ENCODE measurements around the gene TTLL8.

- TF ChIP-seq CTCF (IDR thresholded peaks at IDR 0.05; ENCODE audit: poor library complexity, severe bottlenecking): no peak
- no peak for TF ChIP-seq POLR2AphosphoS5 (IDR thresholded peaks at IDR 0.05)
- TF ChIP-seq, protein P1, sequence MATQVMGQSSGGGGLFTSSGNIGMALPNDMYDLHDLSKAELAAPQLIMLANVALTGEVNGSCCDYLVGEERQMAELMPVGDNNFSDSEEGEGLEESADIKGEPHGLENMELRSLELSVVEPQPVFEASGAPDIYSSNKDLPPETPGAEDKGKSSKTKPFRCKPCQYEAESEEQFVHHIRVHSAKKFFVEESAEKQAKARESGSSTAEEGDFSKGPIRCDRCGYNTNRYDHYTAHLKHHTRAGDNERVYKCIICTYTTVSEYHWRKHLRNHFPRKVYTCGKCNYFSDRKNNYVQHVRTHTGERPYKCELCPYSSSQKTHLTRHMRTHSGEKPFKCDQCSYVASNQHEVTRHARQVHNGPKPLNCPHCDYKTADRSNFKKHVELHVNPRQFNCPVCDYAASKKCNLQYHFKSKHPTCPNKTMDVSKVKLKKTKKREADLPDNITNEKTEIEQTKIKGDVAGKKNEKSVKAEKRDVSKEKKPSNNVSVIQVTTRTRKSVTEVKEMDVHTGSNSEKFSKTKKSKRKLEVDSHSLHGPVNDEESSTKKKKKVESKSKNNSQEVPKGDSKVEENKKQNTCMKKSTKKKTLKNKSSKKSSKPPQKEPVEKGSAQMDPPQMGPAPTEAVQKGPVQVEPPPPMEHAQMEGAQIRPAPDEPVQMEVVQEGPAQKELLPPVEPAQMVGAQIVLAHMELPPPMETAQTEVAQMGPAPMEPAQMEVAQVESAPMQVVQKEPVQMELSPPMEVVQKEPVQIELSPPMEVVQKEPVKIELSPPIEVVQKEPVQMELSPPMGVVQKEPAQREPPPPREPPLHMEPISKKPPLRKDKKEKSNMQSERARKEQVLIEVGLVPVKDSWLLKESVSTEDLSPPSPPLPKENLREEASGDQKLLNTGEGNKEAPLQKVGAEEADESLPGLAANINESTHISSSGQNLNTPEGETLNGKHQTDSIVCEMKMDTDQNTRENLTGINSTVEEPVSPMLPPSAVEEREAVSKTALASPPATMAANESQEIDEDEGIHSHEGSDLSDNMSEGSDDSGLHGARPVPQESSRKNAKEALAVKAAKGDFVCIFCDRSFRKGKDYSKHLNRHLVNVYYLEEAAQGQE (IDR thresholded peaks at IDR 0.05; ENCODE audit: borderline replicate concordance): no peak
- no peak for TF ChIP-seq EP300 (conservative IDR thresholded peaks at IDR 0.05; ENCODE audit: poor library complexity, severe bottlenecking)
- TF ChIP-seq EZH2 (IDR thresholded peaks at IDR 0.05; ENCODE audit: borderline replicate concordance, insufficient read depth, low read length, poor library complexity, severe bottlenecking): no peak
Observed at GRCh38 chr22:49970528-49971231, 87.4 kb downstream of the TTLL8 start.
